ENCODE measurements around the gene SEC11A. TPM values are rescaled to one million over a fixed set of nuclear protein-coding genes. Genes with fewer than 3 reads are reported as not detected.

Gene SEC11A
- 257 and 271 TPM in 2 replicates for total RNA-seq

DNA sequence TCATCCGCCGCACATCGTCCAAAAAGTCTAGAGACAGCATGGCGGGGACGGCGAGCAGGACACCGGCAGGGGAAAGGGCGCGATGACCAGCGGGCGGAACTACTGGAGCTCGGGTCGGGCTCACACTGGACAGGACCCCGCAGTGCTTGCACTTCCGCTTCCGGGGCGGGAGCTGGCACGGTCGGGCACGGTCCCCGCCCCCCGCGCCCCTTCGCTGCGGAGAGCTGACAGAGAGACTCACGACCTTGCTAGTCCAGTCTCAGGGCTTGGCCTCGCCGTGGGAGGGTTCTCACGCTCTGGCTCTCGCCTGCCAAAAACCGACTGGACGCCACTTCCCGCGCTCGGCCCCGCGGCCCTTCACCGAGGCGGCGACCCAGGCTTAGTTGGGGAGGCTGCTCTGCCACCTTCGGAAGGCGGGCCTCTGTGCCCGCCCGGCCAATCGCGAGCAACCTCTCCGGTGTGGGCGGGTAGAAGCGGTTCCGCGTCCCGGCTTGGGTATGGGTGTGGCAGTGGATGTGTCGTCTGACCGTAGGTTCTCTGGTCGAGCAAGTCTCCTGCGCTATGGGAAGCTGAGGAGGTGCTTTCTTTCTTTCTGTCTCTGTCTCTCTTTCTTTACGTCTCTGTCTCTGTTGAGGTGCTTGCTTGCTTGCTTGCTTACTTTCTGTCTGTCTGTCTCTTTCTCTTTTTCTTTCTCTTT is at the start of gene SEC11A:
SEC11A (minus strand) TSS at position 104 of the 697 bp plus-strand sequence; CDS start at position 40, 64 bp downstream.

GRCh38 chr15:84748274-84749110 is 32.6 kb upstream of the SEC11A start, which contains the start of gene ZNF592:
Gene ZNF592, plus strand, starts transcription at chr15:84748592. Its CDS starts 34,084 bp downstream, at chr15:84782676.

GRCh38 chr15:84658080-84658787 is 57.7 kb downstream of the SEC11A start, which contains the start of gene NMB:
Gene NMB, minus strand, starts transcription at chr15:84658199. Its CDS starts 47 bp downstream, at chr15:84658152.

DNA sequence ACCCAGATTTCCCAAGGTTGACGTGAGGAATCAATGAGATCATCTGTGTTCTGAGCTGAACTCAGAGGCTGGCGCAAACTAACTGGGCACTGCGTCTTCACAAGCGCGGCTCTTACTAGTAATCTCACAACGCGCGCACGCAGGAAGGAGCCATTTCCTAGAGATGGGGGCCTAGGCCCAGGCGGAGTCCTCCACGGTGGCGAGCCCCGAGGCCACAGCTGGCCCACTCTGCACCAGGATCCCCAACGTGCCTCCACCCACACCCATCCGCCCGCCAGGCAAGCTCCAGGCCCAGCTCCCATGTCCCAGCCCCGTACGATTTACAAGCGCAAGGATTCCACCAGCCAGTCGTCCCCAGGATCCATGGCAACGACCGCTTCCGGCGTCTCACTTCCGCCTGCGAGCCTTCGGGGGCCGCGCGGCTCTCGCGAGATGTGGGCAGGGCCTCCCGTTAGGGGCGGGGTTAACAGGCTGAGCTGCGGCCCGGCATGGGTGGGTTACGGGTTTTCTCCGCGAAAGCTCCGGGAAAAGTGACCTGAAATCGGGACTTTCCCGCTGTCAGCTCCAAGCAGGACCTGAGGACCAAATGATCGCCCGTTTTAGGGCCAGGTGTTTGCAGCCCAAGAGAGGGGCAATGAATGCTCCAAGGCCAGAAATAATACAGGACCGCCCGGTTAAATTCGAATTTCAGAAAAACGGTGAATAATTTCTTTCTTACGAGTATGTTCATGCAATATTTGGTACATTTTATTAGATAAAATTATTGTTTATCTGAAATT is 61.8 kb downstream of the SEC11A start, which contains the start of gene WDR73:
WDR73 (minus strand) TSS at position 374 of the 779 bp plus-strand sequence; CDS start at position 365, 9 bp downstream.

Other genes starting within 250 kb of the SEC11A start
- 5.5 and 6.8 TPM in 2 replicates for gene ZSCAN2, start 115.1 kb downstream of the SEC11A start, total RNA-seq
- gene WDR73, start 61.9 kb downstream of the SEC11A start, total RNA-seq = 24.2 and 25.6 TPM in 2 replicates
- 1.7 and 1.8 TPM in 2 replicates for gene NMB, start 57.9 kb downstream of the SEC11A start, total RNA-seq
- 3.3 and 4.9 TPM in 2 replicates for gene ZNF592, start 32.5 kb upstream of the SEC11A start, total RNA-seq
- gene ALPK3, start 101.2 kb upstream of the SEC11A start, total RNA-seq = 1.1 and 2.6 TPM in 2 replicates
- not detected in 2 replicates for gene SLC28A1, start 168.5 kb upstream of the SEC11A start, total RNA-seq

All from aortic smooth muscle cell (primary cell).